DND-41 (cell line): ENCODE measurements around the gene ADAMTS9.

ENCODE experiments used
- ATAC-seq: fragments of 200-7000 bp; cut with Tn5 transposase; 3 replicates; pipeline ENCODE4 v1.9.1; 2021; ENCODE audit warnings: low read depth; ENCODE audit not compliant: insufficient read depth
- DNase-seq: peaks from one replicate; pipeline ENCODE4 v3.0.0-alpha.2; 2020
- H2AFZ ChIP-seq: 2 replicates; pipeline ENCODE4 v1.6.0; 2012; ENCODE audit warnings: low read depth, low read length
- H3K27ac ChIP-seq: 2 replicates; pipeline ENCODE4 v1.5.1; 2012; ENCODE audit warnings: low read length, inconsistent platforms
- H3K27me3 ChIP-seq: fragments of 200-600 bp; sonication (generic); 2 replicates; pipeline ENCODE4 v1.6.0; 2012; ENCODE audit warnings: low read length, mild to moderate bottlenecking, inconsistent platforms; ENCODE audit not compliant: insufficient read depth, poor library complexity
- H3K36me3 ChIP-seq: 2 replicates; pipeline ENCODE4 v1.5.1; 2012; ENCODE audit warnings: low read length, inconsistent platforms; ENCODE audit not compliant: insufficient read depth
- H3K4me1 ChIP-seq: 2 replicates; pipeline ENCODE4 v1.5.1; 2012; ENCODE audit warnings: mild to moderate bottlenecking, low read length; ENCODE audit not compliant: insufficient read depth
- H3K4me2 ChIP-seq: 2 replicates; pipeline ENCODE4 v1.6.0; 2012; ENCODE audit warnings: mild to moderate bottlenecking, moderate library complexity, low read length, inconsistent platforms; ENCODE audit not compliant: insufficient read depth
- H3K4me3 ChIP-seq, 2 experiments: fragments of 200-600 bp in 1 of 2; shearing (Covaris generic) in 1 of 2; 2 replicates each; pipeline ENCODE4 v1.5.1; 2012 to 2016; ENCODE audit warnings: inconsistent platforms in 2 of 2, low read length in 2 of 2, mild to moderate bottlenecking in 2 of 2, low read depth in 1 of 2, moderate library complexity in 1 of 2
- H3K79me2 ChIP-seq: 2 replicates; pipeline ENCODE4 v1.6.0; 2012; ENCODE audit warnings: low read length, inconsistent platforms; ENCODE audit not compliant: insufficient read depth
- H3K9ac ChIP-seq: 2 replicates; pipeline ENCODE4 v1.6.0; 2012; ENCODE audit warnings: low read depth, mild to moderate bottlenecking, inconsistent platforms, low read length, moderate library complexity
- H3K9me3 ChIP-seq: 2 replicates; pipeline ENCODE4 v1.5.1; 2012; ENCODE audit warnings: low read length, moderate library complexity, mild to moderate bottlenecking, inconsistent platforms; ENCODE audit not compliant: insufficient read depth, severe bottlenecking
- H4K20me1 ChIP-seq: 2 replicates; pipeline ENCODE4 v1.6.0; 2012; ENCODE audit warnings: low read length; ENCODE audit not compliant: insufficient read depth
- EZH2 ChIP-seq: IDR thresholded peaks from 3 replicates; pipeline ENCODE4 v1.6.1; 2012; ENCODE audit warnings: borderline replicate concordance, low read depth, mild to moderate bottlenecking, moderate library complexity, low read length, inconsistent platforms; ENCODE audit not compliant: severe bottlenecking
- TF ChIP-seq, protein P1 (sequence below): IDR thresholded peaks from 2 replicates; pipeline ENCODE4 v1.5.1; 2012; ENCODE audit warnings: borderline replicate concordance, low read length, moderate library complexity, mild to moderate bottlenecking; ENCODE audit not compliant: poor library complexity, severe bottlenecking; ENCODE audit errors: extremely low read depth

ADAMTS9 gene

DNA sequence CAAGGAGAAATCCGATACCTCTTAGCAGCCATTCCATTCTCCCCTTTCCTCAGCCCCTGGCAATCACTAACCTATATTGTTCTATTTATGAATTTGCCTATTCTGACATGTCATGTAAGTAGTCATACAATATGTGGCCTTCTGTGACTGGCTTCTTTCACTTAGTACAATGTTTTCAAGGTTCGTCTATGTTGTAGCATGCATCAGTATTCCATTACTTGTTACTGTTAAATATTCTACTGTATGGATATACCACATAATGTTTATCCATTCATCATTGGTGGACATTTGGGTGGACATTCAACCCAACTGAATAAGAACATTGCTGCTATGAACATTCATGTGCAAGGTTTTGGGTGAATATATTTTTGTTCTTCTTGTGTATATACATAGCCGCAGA is 23.4 kb downstream of the ADAMTS9 start:
- Histone ChIP-seq H3K36me3 (no peaks in the 10 kb centered on the region), H3K27me3 (no peaks in the 10 kb centered on the region), H3K4me3 (no peak overlapping the region), H3K4me2 (no peak overlapping the region), H3K79me2 (no peaks in the 10 kb centered on the region), H3K9me3 (peaks cover 3% of the 10 kb centered on the region), H4K20me1 (no peaks in the 10 kb centered on the region), H2AFZ (no peak overlapping the region), H3K9ac (no peak overlapping the region), H3K4me1 (no peaks in the 10 kb centered on the region), H3K27ac (no peak overlapping the region)
- no peak for DNase-seq
- ATAC-seq = no peak
- no peak for TF ChIP-seq EZH2
- TF ChIP-seq, protein P1, sequence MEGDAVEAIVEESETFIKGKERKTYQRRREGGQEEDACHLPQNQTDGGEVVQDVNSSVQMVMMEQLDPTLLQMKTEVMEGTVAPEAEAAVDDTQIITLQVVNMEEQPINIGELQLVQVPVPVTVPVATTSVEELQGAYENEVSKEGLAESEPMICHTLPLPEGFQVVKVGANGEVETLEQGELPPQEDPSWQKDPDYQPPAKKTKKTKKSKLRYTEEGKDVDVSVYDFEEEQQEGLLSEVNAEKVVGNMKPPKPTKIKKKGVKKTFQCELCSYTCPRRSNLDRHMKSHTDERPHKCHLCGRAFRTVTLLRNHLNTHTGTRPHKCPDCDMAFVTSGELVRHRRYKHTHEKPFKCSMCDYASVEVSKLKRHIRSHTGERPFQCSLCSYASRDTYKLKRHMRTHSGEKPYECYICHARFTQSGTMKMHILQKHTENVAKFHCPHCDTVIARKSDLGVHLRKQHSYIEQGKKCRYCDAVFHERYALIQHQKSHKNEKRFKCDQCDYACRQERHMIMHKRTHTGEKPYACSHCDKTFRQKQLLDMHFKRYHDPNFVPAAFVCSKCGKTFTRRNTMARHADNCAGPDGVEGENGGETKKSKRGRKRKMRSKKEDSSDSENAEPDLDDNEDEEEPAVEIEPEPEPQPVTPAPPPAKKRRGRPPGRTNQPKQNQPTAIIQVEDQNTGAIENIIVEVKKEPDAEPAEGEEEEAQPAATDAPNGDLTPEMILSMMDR = no peak

DNA sequence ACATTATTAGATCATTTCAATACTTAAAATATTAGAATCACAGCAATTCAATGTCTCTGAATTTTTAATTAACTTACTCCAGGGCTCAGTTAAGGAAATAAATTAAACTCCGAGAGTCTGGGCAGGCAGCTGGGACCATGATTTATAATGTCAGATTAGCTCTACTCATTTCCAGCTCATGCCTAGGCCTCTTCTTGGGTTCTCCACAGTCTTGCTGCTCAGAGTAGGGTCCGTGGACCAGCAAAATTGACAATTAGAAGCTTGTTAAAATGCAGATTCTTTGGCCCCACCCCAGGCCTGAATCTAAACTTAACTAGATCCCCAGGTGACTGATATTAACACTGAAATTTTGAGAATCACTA is 28.2 kb downstream of the ADAMTS9 start:
- no peaks in the 10 kb centered on the region for H4K20me1 ChIP-seq
- no peaks in the 10 kb centered on the region for H3K27me3 ChIP-seq
- no peaks in the 10 kb centered on the region for H3K36me3 ChIP-seq
- no peaks in the 10 kb centered on the region for H3K9me3 ChIP-seq
- no peak overlapping the region for H2AFZ ChIP-seq
- H3K27ac ChIP-seq = no peak overlapping the region
- no peaks in the 10 kb centered on the region for H3K79me2 ChIP-seq
- no peak overlapping the region for H3K9ac ChIP-seq
- H3K4me1 ChIP-seq = no peaks in the 10 kb centered on the region
- no peak overlapping the region for H3K4me3 ChIP-seq
- DNase-seq = no peak
- TF ChIP-seq EZH2 = no peak
- TF ChIP-seq, protein P1 = no peak
- ATAC-seq = no peak
- no peak overlapping the region for H3K4me2 ChIP-seq

DNA sequence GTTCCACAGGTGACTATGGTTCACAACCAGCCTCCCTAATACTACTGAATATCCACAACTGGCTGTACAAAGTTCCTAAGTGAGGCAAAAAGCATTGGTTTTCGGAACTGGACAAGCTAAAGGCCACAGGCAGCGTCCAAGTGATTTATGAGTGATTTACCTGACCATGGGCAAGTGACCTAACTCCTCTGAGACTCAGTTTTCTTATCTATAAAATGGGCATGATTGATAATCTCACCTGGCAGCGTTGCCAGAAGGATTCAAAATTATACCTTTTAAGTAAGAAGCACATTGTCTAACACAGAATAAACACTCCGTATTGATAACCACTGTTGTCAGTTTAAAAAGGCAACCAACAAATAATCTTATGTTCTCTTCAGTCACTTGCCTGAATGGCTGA is 29.8 kb downstream of the ADAMTS9 start:
- DNase-seq (no peak), ATAC-seq (no peak)
- no peaks in the 10 kb centered on the region for H3K27me3 ChIP-seq
- H3K4me2 ChIP-seq = no peak overlapping the region
- no peak for TF ChIP-seq EZH2
- TF ChIP-seq, protein P1 = no peak
- no peaks in the 10 kb centered on the region for H4K20me1 ChIP-seq
- no peaks in the 10 kb centered on the region for H3K79me2 ChIP-seq
- H3K27ac ChIP-seq = no peak overlapping the region
- no peak overlapping the region for H3K9ac ChIP-seq
- no peak overlapping the region for H3K4me3 ChIP-seq
- H3K9me3 ChIP-seq = no peaks in the 10 kb centered on the region
- H3K36me3 ChIP-seq = no peaks in the 10 kb centered on the region
- H3K4me1 ChIP-seq = no peaks in the 10 kb centered on the region
- H2AFZ ChIP-seq = no peak overlapping the region

DNA sequence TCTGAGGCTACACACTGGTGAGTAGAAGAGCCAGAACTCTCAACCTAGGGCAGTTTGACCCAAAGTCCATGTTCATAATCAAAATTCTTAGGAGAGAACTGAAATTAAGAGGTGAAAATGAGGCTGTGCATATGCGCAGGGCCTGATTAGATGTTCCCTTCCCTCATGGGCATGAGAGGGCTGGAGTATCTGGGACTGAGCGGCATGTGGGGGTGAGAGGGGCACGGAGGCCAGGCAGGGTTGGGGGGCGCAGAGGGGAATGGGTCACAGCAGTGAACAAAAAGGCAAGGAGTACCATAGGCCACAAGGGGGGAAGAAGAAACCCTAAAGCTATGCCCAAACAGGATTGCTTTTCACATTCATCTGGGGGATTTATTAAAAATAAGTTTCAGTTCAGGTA is 31.3 kb downstream of the ADAMTS9 start:
- Histone ChIP-seq H3K4me3 (no peak overlapping the region), H3K4me2 (no peak overlapping the region), H2AFZ (no peak overlapping the region), H3K36me3 (no peaks in the 10 kb centered on the region), H3K27ac (no peak overlapping the region), H4K20me1 (no peaks in the 10 kb centered on the region), H3K9ac (no peak overlapping the region), H3K27me3 (no peaks in the 10 kb centered on the region), H3K4me1 (no peaks in the 10 kb centered on the region), H3K9me3 (no peaks in the 10 kb centered on the region), H3K79me2 (no peaks in the 10 kb centered on the region)
- TF ChIP-seq, protein P1 = no peak
- TF ChIP-seq EZH2 = no peak
- ATAC-seq (no peak), DNase-seq (no peak)
